Measurements from ENCODE around the gene SNRPA1. TPM values are rescaled to one million over a fixed set of nuclear protein-coding genes. Genes with fewer than 3 reads are reported as not detected.

The SNRPA1 gene
- total and polyA plus RNA-seq, 2 experiments from 2014 or later, result 35.2 to 70.4 TPM

- TF ChIP-seq EZH2 (IDR thresholded peaks at IDR 0.05; ENCODE audit: insufficient read depth, poor library complexity, severe bottlenecking) (no peak), EZH2phosphoT487 (IDR thresholded peaks at IDR 0.05; ENCODE audit: insufficient read depth, low read depth) (no peak)
- H3K4me2 ChIP-seq (ENCODE audit: unreplicated experiment), result no peak overlapping the region
- no peak overlapping the region for H2AFZ ChIP-seq
- H3K9ac ChIP-seq, result no peak overlapping the region
- no peak for DNase-seq
- H3K27me3 ChIP-seq (replicated peaks; ENCODE audit: insufficient read depth), result peaks cover 1% of the 10 kb centered on the region; the same call in 1 of the 2 replicates
- H3K36me3 ChIP-seq (ENCODE audit: low read depth), result no peaks in the 10 kb centered on the region
- H3K4me3 ChIP-seq, result no peak overlapping the region
- 69 to 73% methylated on average over 5 of the region's 5 CpGs for WGBS, 2 experiments (ENCODE audit: low coverage in 1 of 2, low lambda C conversion rate in 2 of 2, missing lambda C conversion rate in 2 of 2)
- no peaks in the 10 kb centered on the region for H3K9me3 ChIP-seq (ENCODE audit: low read depth)
- H3K79me2 ChIP-seq (ENCODE audit: insufficient read depth), result no peaks in the 10 kb centered on the region
- no peak overlapping the region for H3K27ac ChIP-seq
- no peaks in the 10 kb centered on the region for H3K9me2 ChIP-seq (ENCODE audit: insufficient read depth)
- no peaks in the 10 kb centered on the region for H4K20me1 ChIP-seq (ENCODE audit: insufficient read depth)
- H3F3A ChIP-seq (ENCODE audit: insufficient read depth), result no peaks in the 10 kb centered on the region
- in situ Hi-C loops (cut with MboI), result no loop called here
- no peaks in the 10 kb centered on the region for H3K4me1 ChIP-seq (ENCODE audit: insufficient read depth)
These were observed 21.5 kb upstream of the SNRPA1 start for GRCh38 chr15:101316529-101316928.

- no peaks in the 10 kb centered on the region for H3K4me1 ChIP-seq (ENCODE audit: insufficient read depth)
- 63 to 65% methylated on average over 10 of the region's 10 CpGs for WGBS, 2 experiments (ENCODE audit: low coverage in 1 of 2, low lambda C conversion rate in 2 of 2, missing lambda C conversion rate in 2 of 2)
- H3K27me3 ChIP-seq (replicated peaks; ENCODE audit: insufficient read depth), result no peaks in the 10 kb centered on the region
- no peak for DNase-seq
- H3F3A ChIP-seq (ENCODE audit: insufficient read depth), result no peaks in the 10 kb centered on the region
- in situ Hi-C loops (cut with MboI), result no loop called here
- H3K36me3 ChIP-seq (ENCODE audit: low read depth), result no peaks in the 10 kb centered on the region
- no peaks in the 10 kb centered on the region for H3K9me3 ChIP-seq (ENCODE audit: low read depth)
- H3K27ac ChIP-seq, result no peak overlapping the region
- no peaks in the 10 kb centered on the region for H3K9me2 ChIP-seq (ENCODE audit: insufficient read depth)
- no peak overlapping the region for H3K9ac ChIP-seq
- H4K20me1 ChIP-seq (ENCODE audit: insufficient read depth), result no peaks in the 10 kb centered on the region
- H2AFZ ChIP-seq, result no peak overlapping the region
- H3K4me2 ChIP-seq (ENCODE audit: unreplicated experiment), result no peak overlapping the region
- TF ChIP-seq EZH2phosphoT487 (IDR thresholded peaks at IDR 0.05; ENCODE audit: insufficient read depth, low read depth), result no peak
- TF ChIP-seq EZH2 (IDR thresholded peaks at IDR 0.05; ENCODE audit: insufficient read depth, poor library complexity, severe bottlenecking), result no peak
- H3K79me2 ChIP-seq (ENCODE audit: insufficient read depth), result no peaks in the 10 kb centered on the region
- no peak overlapping the region for H3K4me3 ChIP-seq
These were observed 20.7 kb upstream of the SNRPA1 start for GRCh38 chr15:101315736-101316135.

GRCh38 chr15:101314336-101315125 lies 19.5 kb upstream of the SNRPA1 start:
- Histone ChIP-seq H3K36me3 (ENCODE audit: low read depth) (no peaks in the 10 kb centered on the region), H3K27me3 (replicated peaks; ENCODE audit: insufficient read depth) (no peaks in the 10 kb centered on the region), H3K9me2 (ENCODE audit: insufficient read depth) (no peaks in the 10 kb centered on the region), H3K4me2 (ENCODE audit: unreplicated experiment) (no peak overlapping the region), H3K9me3 (ENCODE audit: low read depth) (no peaks in the 10 kb centered on the region), H3K27ac (no peak overlapping the region), H3F3A (ENCODE audit: insufficient read depth) (no peaks in the 10 kb centered on the region), H3K79me2 (ENCODE audit: insufficient read depth) (no peaks in the 10 kb centered on the region), H3K4me3 (no peak overlapping the region), H4K20me1 (ENCODE audit: insufficient read depth) (no peaks in the 10 kb centered on the region), H3K9ac (no peak overlapping the region), H2AFZ (no peak overlapping the region), H3K4me1 (ENCODE audit: insufficient read depth) (no peaks in the 10 kb centered on the region)
- TF ChIP-seq EZH2 (IDR thresholded peaks at IDR 0.05; ENCODE audit: insufficient read depth, poor library complexity, severe bottlenecking) (no peak), EZH2phosphoT487 (IDR thresholded peaks at IDR 0.05; ENCODE audit: insufficient read depth, low read depth) (no peak)
- DNase-seq, result no peak
- in situ Hi-C loops (cut with MboI), result no loop called here
- 62 to 69% methylated on average over 19 of the region's 19 CpGs for WGBS, 2 experiments (ENCODE audit: low coverage in 1 of 2, low lambda C conversion rate in 2 of 2, missing lambda C conversion rate in 2 of 2)

GRCh38 chr15:101313041-101313761 lies 18.2 kb upstream of the SNRPA1 start:
- no peaks in the 10 kb centered on the region for H3K36me3 ChIP-seq (ENCODE audit: low read depth)
- no peaks in the 10 kb centered on the region for H3K4me1 ChIP-seq (ENCODE audit: insufficient read depth)
- no peak for DNase-seq
- no peak overlapping the region for H3K27ac ChIP-seq
- H3K4me2 ChIP-seq (ENCODE audit: unreplicated experiment), result no peak overlapping the region
- H2AFZ ChIP-seq, result no peak overlapping the region
- WGBS, 2 experiments (ENCODE audit: low coverage in 1 of 2, low lambda C conversion rate in 2 of 2, missing lambda C conversion rate in 2 of 2), result 74 to 76% methylated on average over 21 of the region's 21 CpGs
- no peaks in the 10 kb centered on the region for H3K9me2 ChIP-seq (ENCODE audit: insufficient read depth)
- no peak overlapping the region for H3K4me3 ChIP-seq
- H3F3A ChIP-seq (ENCODE audit: insufficient read depth), result no peaks in the 10 kb centered on the region
- no peaks in the 10 kb centered on the region for H4K20me1 ChIP-seq (ENCODE audit: insufficient read depth)
- in situ Hi-C loops (cut with MboI), result no loop called here
- H3K9ac ChIP-seq, result no peak overlapping the region
- H3K79me2 ChIP-seq (ENCODE audit: insufficient read depth), result no peaks in the 10 kb centered on the region
- TF ChIP-seq EZH2phosphoT487 (IDR thresholded peaks at IDR 0.05; ENCODE audit: insufficient read depth, low read depth) (no peak), EZH2 (IDR thresholded peaks at IDR 0.05; ENCODE audit: insufficient read depth, poor library complexity, severe bottlenecking) (no peak)
- no peaks in the 10 kb centered on the region for H3K9me3 ChIP-seq (ENCODE audit: low read depth)
- no peaks in the 10 kb centered on the region for H3K27me3 ChIP-seq (replicated peaks; ENCODE audit: insufficient read depth)
